LNCaP clone FGC (cell line): ENCODE data around the gene SLC39A11.
"Not testable (repeated sequence)": the region's sequence is repeated elsewhere in the genome, so short reads cannot be mapped to it uniquely, and the experiment has no call there.

Experiments
- DNase-seq: peaks from one replicate; pipeline ENCODE4 v3.0.0-alpha.2; 2011; ENCODE audit warnings: low read depth
- H3K4me3 ChIP-seq: 2 replicates; pipeline ENCODE4 v1.5.1; 2011; ENCODE audit warnings: mild to moderate bottlenecking, low read depth, low read length, control low read depth
- CTCF ChIP-seq: IDR thresholded peaks from 2 replicates; pipeline ENCODE4 v1.5.1; 2012; ENCODE audit warnings: mild to moderate bottlenecking; ENCODE audit not compliant: control insufficient read depth, insufficient read depth; ENCODE audit errors: extremely low read depth

The SLC39A11 gene

GRCh38 chr17:73074566-73074965 lies 17.9 kb downstream of the SLC39A11 start:
- no peak overlapping the region for H3K4me3 ChIP-seq
- DNase-seq, result no peak
- TF ChIP-seq CTCF, result no peak

DNA sequence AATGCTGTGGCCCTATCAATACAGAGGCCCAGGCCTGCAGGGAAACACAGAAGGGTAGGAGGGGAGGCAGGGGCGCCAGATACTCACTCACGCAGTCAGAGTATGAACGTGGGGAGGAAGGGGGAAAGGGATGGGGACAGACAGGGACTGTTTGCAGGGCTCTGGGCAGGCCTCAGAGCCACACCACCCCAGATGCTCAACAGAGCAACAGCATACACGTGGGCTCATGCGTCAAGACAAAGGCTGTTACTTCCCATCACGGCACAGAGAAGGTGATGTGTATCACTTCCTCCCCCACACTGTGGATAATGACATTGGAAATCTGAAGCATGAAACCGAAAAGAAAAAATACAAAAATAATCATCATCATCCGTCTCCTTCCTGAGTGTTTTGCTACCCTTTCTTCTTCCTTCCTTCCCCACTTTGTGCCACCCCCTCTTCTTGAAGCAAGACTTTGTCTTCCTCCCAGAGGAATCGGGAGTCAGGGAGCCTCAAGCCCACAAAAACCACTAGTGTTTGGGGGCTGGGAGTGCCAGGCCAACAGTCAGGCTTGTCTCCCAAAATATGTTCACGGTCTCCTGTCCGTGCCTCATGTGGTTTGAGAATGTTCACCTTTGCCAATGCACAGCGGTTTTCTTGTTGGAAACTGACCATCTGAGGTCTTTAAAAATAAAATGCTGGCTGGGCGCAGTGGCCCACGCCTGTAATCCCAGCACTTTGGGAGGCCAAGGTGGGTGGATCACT lies 20.1 kb downstream of the SLC39A11 start:
- no peak overlapping the region for H3K4me3 ChIP-seq
- no peak for DNase-seq
- no peak for TF ChIP-seq CTCF

- H3K4me3 ChIP-seq, result no peak overlapping the region
- DNase-seq, result no peak
- no peak for TF ChIP-seq CTCF
Observed at GRCh38 chr17:73071066-73071999, 21.2 kb downstream of the SLC39A11 start.

- TF ChIP-seq CTCF, result no peak
- no peak overlapping the region for H3K4me3 ChIP-seq
- no peak for DNase-seq
Observed at GRCh38 chr17:73069841-73070240, 22.6 kb downstream of the SLC39A11 start.

DNA sequence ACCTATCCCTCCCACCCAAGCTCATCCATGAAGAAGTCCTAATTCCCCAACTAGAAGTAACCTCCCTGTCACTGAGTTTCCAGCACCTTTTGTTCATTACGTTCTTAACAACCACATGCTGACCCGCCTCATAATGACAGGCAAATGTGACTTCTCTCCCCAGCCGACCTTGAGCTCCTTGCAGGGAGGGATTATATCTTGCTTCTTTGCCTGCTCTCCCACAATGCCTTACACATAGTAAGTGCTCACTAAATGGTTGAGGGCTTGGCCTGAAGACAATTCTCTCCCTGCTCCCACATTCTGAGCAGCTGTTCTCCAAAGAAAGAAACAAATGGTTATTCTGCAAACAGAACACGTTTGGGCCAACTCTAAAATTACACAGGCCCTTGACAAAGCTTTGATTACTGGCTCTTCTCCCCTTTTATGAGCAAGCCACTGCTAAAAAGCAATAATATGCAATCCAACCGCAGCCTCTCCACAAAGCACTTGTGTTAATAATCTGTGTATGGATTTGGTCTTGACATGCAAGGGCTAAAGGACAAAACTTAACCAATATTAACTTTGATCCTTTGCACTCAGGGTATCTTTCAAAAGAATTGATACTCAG lies 23.2 kb downstream of the SLC39A11 start:
- no peak overlapping the region for H3K4me3 ChIP-seq
- TF ChIP-seq CTCF, result no peak
- no peak for DNase-seq

DNA sequence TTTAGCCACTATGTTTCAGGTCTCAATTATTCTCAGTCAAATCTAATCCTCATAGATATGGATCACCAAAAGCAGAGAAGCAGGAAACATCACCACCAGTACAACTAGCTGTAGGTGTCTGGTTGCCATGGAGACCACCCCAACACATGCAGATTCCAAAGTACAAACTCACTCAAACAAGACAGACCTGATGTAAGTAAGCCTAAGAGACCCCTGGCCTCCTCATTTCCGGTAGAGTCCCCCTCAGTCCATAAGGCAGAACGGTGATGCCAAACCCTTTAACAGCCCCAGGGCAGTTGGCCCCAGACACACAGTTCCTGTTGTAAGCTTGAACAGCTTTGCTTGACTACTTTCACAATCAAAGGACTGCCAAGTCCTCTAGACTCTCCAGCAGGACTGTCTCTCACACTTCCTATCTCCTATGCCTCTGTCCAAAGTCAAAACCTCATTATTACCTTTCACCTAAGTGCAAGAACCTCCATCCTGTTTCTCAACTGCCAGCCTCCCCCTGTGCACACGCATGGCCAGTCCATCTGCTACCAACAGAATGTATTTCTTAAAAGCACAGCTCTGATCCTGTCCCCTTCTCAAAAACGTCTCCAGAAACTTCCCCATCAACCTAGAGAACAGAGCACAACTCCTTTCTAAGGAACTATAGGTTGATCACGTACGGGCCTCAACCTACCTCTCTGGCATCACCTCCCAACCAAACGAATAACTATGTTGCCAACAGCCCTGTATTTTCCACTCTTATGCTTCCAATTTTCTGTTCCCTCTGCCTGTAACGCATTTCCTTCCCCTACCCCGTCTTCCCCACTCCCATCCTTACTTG lies 23.9 kb downstream of the SLC39A11 start:
- no peak for DNase-seq
- H3K4me3 ChIP-seq, result no peak overlapping the region
- TF ChIP-seq CTCF, result no peak

DNA sequence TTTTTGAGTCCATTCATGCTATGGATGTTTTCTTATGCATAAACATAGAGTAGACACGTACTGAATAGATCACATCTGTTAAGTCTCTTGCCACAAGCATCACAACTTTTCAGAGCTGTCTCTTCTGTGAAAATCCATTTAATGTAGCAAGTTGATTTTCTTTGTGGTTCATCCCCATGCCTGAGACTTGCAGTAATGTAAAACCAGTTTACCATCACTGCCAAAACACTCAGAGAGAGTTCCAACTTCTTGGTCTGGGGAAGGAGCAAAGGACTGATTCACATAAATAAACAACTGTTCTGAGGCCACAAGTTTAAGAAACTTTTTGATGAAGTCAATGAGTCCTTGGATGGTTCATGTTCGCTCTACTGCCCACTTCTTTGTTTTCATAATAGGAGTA lies 24.8 kb downstream of the SLC39A11 start:
- H3K4me3 ChIP-seq, DNase-seq: not testable (repeated sequence)
